CD4-positive, CD25-positive, alpha-beta regulatory T cell (primary cell): ENCODE data around the gene EXOG. TPM values are rescaled to one million over a fixed set of nuclear protein-coding genes. Genes with fewer than 3 reads are reported as not detected.

Source experiments
- ATAC-seq, 2 donors: fragments of 150-1000 bp; cut with Tn5 transposase; one replicate each; pipeline ENCODE4 v1.10.0; 2021; ENCODE audit warnings: low read depth in 2 of 2, moderate number of reproducible peaks in 2 of 2, moderate library complexity in 1 of 2
- DNase-seq, 3 donors: peaks; one replicate each; pipeline versions ENCODE4 v3.0.0 to v3.0.0-alpha.2; 2012 to 2022; ENCODE audit warnings: mixed read lengths in 1 of 3
- H3K27ac ChIP-seq: one replicate; pipeline ENCODE4 v1.7.0; 2013; ENCODE audit warnings: mild to moderate bottlenecking, low read length; ENCODE audit not compliant: insufficient read depth, poor library complexity, severe bottlenecking
- H3K27me3 ChIP-seq: one replicate; pipeline ENCODE4 v1.7.0; 2013; ENCODE audit warnings: low read length; ENCODE audit not compliant: control insufficient read depth, insufficient read depth
- H3K36me3 ChIP-seq: one replicate; pipeline ENCODE4 v1.7.0; 2013; ENCODE audit warnings: mild to moderate bottlenecking, low read length, moderate library complexity; ENCODE audit not compliant: control insufficient read depth, insufficient read depth
- H3K4me1 ChIP-seq: 2 replicates; pipeline ENCODE4 v1.7.0; 2013; ENCODE audit warnings: mild to moderate bottlenecking, low read length; ENCODE audit not compliant: insufficient read depth, control insufficient read depth, poor library complexity, severe bottlenecking
- H3K4me3 ChIP-seq: one replicate; pipeline ENCODE4 v1.7.0; 2013; ENCODE audit warnings: low read depth, mild to moderate bottlenecking, low read length, moderate library complexity
- H3K9me3 ChIP-seq, 2 experiments: 1 replicate in 1 of 2; 2 replicates in 1 of 2; pipeline ENCODE4 v1.7.0; 2013; ENCODE audit warnings: low read length in 2 of 2, mild to moderate bottlenecking in 1 of 2, moderate library complexity in 1 of 2; ENCODE audit not compliant: control insufficient read depth in 2 of 2
- H3K27ac Mint-ChIP-seq, 3 donors: one replicate each; pipeline ENCODE4 v1.8.0; 2020 to 2022; ENCODE audit warnings: mild to moderate bottlenecking in 3 of 3, mixed read lengths in 3 of 3, moderate library complexity in 2 of 3
- H3K27me3 Mint-ChIP-seq: one replicate; pipeline ENCODE4 v1.8.0; 2022; ENCODE audit warnings: mild to moderate bottlenecking, mixed read lengths
- H3K36me3 Mint-ChIP-seq: one replicate; pipeline ENCODE4 v1.8.0; 2020; ENCODE audit warnings: mixed read lengths
- H3K4me1 Mint-ChIP-seq, 4 donors: one replicate each; pipeline ENCODE4 v1.8.0; 2020 to 2022; ENCODE audit warnings: mixed read lengths in 4 of 4, mild to moderate bottlenecking in 1 of 4
- H3K4me3 Mint-ChIP-seq, 4 donors: one replicate each; pipeline ENCODE4 v1.8.0; 2020 to 2022; ENCODE audit warnings: mild to moderate bottlenecking in 4 of 4, mixed read lengths in 4 of 4, moderate library complexity in 3 of 4
- H3K9me3 Mint-ChIP-seq, 7 donors: one replicate each; pipeline ENCODE4 v1.8.0; 2020 to 2022; ENCODE audit warnings: mixed read lengths in 7 of 7, mild to moderate bottlenecking in 3 of 7, moderate library complexity in 2 of 7
- polyA plus RNA-seq, 4 donors: library from polyadenylated mRNA; unstranded; fragments of 300-500 nt; fragmentation: Illumina TruSeq; gene quantifications; one replicate each; pipeline ENCODE4 v1.2.3, GENCODE V29; 2021
- total RNA-seq: library from RNA; stranded (reverse); gene quantifications from one replicate; pipeline ENCODE4 v1.2.3, GENCODE V29; 2022

The EXOG gene
- total and polyA plus RNA-seq, 5 donors from 2014 or later: 5.9 to 26.0 (median 9.5) TPM

- ATAC-seq (no peak), DNase-seq (no peak)
- no peaks in the 10 kb centered on the region for H3K9me3 ChIP-seq
- Mint-ChIP-seq H3K27me3 (no peaks in the 10 kb centered on the region), H3K4me1 (peaks cover 0 to 2% (median 0%) of the 10 kb centered on the region in 4 donors), H3K36me3 (peaks cover 19% of the 10 kb centered on the region), H3K4me3 (no peak overlapping the region), H3K9me3 (no peaks in the 10 kb centered on the region), H3K27ac (peak overlapping the region in 1 of 3 donors; percentile 17)
- no peaks in the 10 kb centered on the region for H3K4me1 ChIP-seq
- H3K4me3 ChIP-seq: no peak overlapping the region
- H3K36me3 ChIP-seq: peaks cover 39% of the 10 kb centered on the region
- no peaks in the 10 kb centered on the region for H3K27me3 ChIP-seq
- H3K27ac ChIP-seq: no peak overlapping the region
These were observed 15.2 kb upstream of the EXOG start for GRCh38 chr3:38480930-38481329.

DNA sequence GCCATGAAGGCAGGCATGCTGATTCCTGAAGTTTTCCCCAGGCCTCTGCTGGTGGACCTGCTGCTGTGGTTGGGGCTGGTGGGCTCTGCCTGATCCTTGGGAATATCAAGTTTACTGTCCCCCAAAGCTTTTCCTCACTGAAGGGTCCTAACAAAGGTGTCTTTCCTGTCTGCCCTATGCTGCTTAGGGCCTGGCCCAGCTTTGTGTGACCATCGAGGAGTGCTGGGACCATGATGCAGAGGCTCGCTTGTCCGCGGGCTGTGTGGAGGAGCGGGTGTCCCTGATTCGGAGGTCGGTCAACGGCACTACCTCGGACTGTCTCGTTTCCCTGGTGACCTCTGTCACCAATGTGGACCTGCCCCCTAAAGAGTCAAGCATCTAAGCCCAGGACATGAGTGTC lies 13.2 kb upstream of the EXOG start:
- Mint-ChIP-seq H3K36me3 (peaks cover 19% of the 10 kb centered on the region), H3K9me3 (no peaks in the 10 kb centered on the region), H3K27ac (no peak overlapping the region), H3K27me3 (no peaks in the 10 kb centered on the region), H3K4me1 (peaks cover 0 to 2% (median 0%) of the 10 kb centered on the region in 4 donors), H3K4me3 (no peak overlapping the region)
- H3K4me1 ChIP-seq: no peaks in the 10 kb centered on the region
- H3K9me3 ChIP-seq: no peaks in the 10 kb centered on the region
- H3K36me3 ChIP-seq: peaks cover 39% of the 10 kb centered on the region
- ATAC-seq (no peak), DNase-seq (no peak)
- no peak overlapping the region for H3K4me3 ChIP-seq
- no peak overlapping the region for H3K27ac ChIP-seq
- H3K27me3 ChIP-seq: no peaks in the 10 kb centered on the region

GRCh38 chr3:38487323-38487722 lies 8.8 kb upstream of the EXOG start:
- H3K27ac Mint-ChIP-seq: peak overlapping the region in 1 of 3 donors; percentile 38

GRCh38 chr3:38488949-38489348 lies 7.2 kb upstream of the EXOG start:
- H3K36me3 ChIP-seq: peaks cover under 1% of the 10 kb centered on the region
- Mint-ChIP-seq H3K27ac (no peak overlapping the region), H3K27me3 (no peaks in the 10 kb centered on the region), H3K4me3 (no peak overlapping the region), H3K9me3 (no peaks in the 10 kb centered on the region), H3K36me3 (no peaks in the 10 kb centered on the region), H3K4me1 (no peaks in the 10 kb centered on the region)
- no peaks in the 10 kb centered on the region for H3K27me3 ChIP-seq
- no peak overlapping the region for H3K27ac ChIP-seq
- H3K9me3 ChIP-seq: no peaks in the 10 kb centered on the region
- ATAC-seq: no peak
- DNase-seq: no peak
- H3K4me1 ChIP-seq: no peaks in the 10 kb centered on the region
- H3K4me3 ChIP-seq: no peak overlapping the region

More at GRCh38 chr3:38487323-38487722, 8.8 kb upstream of the EXOG start:
- H3K27me3 ChIP-seq: no peaks in the 10 kb centered on the region
- no peaks in the 10 kb centered on the region for H3K9me3 ChIP-seq
- H3K4me3 Mint-ChIP-seq: no peak overlapping the region
- no peak overlapping the region for H3K27ac ChIP-seq
- H3K27me3 Mint-ChIP-seq: no peaks in the 10 kb centered on the region
- no peaks in the 10 kb centered on the region for H3K4me1 ChIP-seq
- no peaks in the 10 kb centered on the region for H3K9me3 Mint-ChIP-seq
- peaks cover 7% of the 10 kb centered on the region for H3K36me3 Mint-ChIP-seq
- ATAC-seq (no peak), DNase-seq (peak in 1 of 3 donors; percentile 7)
- H3K36me3 ChIP-seq: peaks cover 16% of the 10 kb centered on the region
- H3K4me3 ChIP-seq: no peak overlapping the region
- no peaks in the 10 kb centered on the region for H3K4me1 Mint-ChIP-seq

GRCh38 chr3:38489766-38490165 lies 6.4 kb upstream of the EXOG start:
- H3K27me3 Mint-ChIP-seq: no peaks in the 10 kb centered on the region
- ATAC-seq: no peak
- no peak overlapping the region for H3K27ac Mint-ChIP-seq
- H3K4me1 ChIP-seq: no peaks in the 10 kb centered on the region
- no peak overlapping the region for H3K4me3 ChIP-seq
- no peak for DNase-seq
- H3K27ac ChIP-seq: no peak overlapping the region
- no peaks in the 10 kb centered on the region for H3K9me3 Mint-ChIP-seq
- no peaks in the 10 kb centered on the region for H3K36me3 ChIP-seq
- H3K36me3 Mint-ChIP-seq: no peaks in the 10 kb centered on the region
- H3K4me3 Mint-ChIP-seq: no peak overlapping the region
- no peaks in the 10 kb centered on the region for H3K4me1 Mint-ChIP-seq
- H3K9me3 ChIP-seq: no peaks in the 10 kb centered on the region
- no peaks in the 10 kb centered on the region for H3K27me3 ChIP-seq

DNA sequence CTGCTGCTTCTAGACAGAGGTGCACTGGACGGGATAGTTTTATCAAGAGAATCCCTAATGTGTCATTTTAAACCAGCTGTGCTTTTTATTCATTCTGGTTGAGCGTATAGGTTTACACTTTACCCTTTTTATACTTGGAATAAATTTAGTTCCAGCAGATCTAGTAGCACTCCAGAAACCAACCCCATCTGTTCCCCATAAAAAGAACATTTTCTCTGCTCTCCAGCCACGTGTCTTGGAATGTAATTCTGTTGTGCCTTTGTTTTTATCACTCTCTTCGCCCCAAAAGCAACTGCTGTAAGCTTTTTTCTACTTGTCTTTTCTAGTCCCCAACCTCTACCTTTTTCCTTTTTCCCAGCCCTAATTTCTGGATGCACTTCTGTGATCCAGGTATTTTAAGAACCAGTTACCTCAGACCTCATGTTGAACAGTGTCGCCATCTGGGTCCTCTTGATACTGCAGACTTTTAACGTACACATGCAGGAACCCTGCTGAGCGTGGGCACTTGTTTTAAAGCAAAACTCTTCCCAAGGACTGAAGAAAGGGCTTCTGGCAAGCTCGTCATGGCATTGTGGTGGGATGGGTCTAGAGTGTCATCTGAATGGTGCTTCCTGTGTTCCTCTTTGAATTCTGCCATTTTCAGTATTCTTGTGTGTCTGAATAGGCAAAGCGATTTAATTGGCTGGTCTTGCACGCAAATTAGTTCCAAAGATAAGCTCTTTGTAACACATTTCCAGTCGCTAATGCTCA lies 5.7 kb upstream of the EXOG start:
- no peak for ATAC-seq
- Histone ChIP-seq H3K27ac (no peak overlapping the region), H3K36me3 (no peaks in the 10 kb centered on the region), H3K4me1 (no peaks in the 10 kb centered on the region), H3K4me3 (no peak overlapping the region), H3K9me3 (no peaks in the 10 kb centered on the region), H3K27me3 (no peaks in the 10 kb centered on the region)
- Mint-ChIP-seq H3K27ac (peak overlapping the region in 1 of 3 donors; percentile 68), H3K4me3 (no peak overlapping the region), H3K27me3 (no peaks in the 10 kb centered on the region), H3K9me3 (no peaks in the 10 kb centered on the region), H3K36me3 (no peaks in the 10 kb centered on the region), H3K4me1 (no peaks in the 10 kb centered on the region)
- DNase-seq: no peak

- H3K36me3 ChIP-seq: no peaks in the 10 kb centered on the region
- H3K36me3 Mint-ChIP-seq: no peaks in the 10 kb centered on the region
- no peaks in the 10 kb centered on the region for H3K9me3 Mint-ChIP-seq
- no peaks in the 10 kb centered on the region for H3K4me1 ChIP-seq
- H3K27me3 Mint-ChIP-seq: no peaks in the 10 kb centered on the region
- H3K4me3 ChIP-seq: no peak overlapping the region
- H3K27me3 ChIP-seq: no peaks in the 10 kb centered on the region
- no peak for ATAC-seq
- no peak overlapping the region for H3K4me3 Mint-ChIP-seq
- H3K9me3 ChIP-seq: no peaks in the 10 kb centered on the region
- H3K27ac Mint-ChIP-seq: no peak overlapping the region
- H3K27ac ChIP-seq: no peak overlapping the region
- DNase-seq: no peak
- H3K4me1 Mint-ChIP-seq: peaks cover 0 to 2% (median under 1%) of the 10 kb centered on the region in 4 donors
These were observed 4.9 kb upstream of the EXOG start for GRCh38 chr3:38491215-38491614.

GRCh38 chr3:38493031-38493430 lies 3.1 kb upstream of the EXOG start:
- DNase-seq (no peak), ATAC-seq (no peak)
- Mint-ChIP-seq H3K27me3 (no peaks in the 10 kb centered on the region), H3K27ac (no peak overlapping the region), H3K4me3 (no peak overlapping the region), H3K36me3 (no peaks in the 10 kb centered on the region), H3K4me1 (peaks cover 6 to 19% (median 14%) of the 10 kb centered on the region in 4 donors), H3K9me3 (no peaks in the 10 kb centered on the region)
- H3K4me3 ChIP-seq: no peak overlapping the region
- no peaks in the 10 kb centered on the region for H3K36me3 ChIP-seq
- peaks cover 12% of the 10 kb centered on the region for H3K4me1 ChIP-seq
- no peaks in the 10 kb centered on the region for H3K9me3 ChIP-seq
- H3K27me3 ChIP-seq: no peaks in the 10 kb centered on the region
- H3K27ac ChIP-seq: no peak overlapping the region
